Measurements from ENCODE around the gene ZDHHC9.

- TF ChIP-seq, protein P1, sequence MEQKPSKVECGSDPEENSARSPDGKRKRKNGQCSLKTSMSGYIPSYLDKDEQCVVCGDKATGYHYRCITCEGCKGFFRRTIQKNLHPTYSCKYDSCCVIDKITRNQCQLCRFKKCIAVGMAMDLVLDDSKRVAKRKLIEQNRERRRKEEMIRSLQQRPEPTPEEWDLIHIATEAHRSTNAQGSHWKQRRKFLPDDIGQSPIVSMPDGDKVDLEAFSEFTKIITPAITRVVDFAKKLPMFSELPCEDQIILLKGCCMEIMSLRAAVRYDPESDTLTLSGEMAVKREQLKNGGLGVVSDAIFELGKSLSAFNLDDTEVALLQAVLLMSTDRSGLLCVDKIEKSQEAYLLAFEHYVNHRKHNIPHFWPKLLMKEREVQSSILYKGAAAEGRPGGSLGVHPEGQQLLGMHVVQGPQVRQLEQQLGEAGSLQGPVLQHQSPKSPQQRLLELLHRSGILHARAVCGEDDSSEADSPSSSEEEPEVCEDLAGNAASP (IDR thresholded peaks at IDR 0.05) = no peak
- TF ChIP-seq SREBF1 (IDR thresholded peaks at IDR 0.05; ENCODE audit: borderline replicate concordance, low read depth, low read length) = no peak
- TF ChIP-seq NR1H2 (CRISPR knock-in tag; IDR thresholded peaks at IDR 0.05) = no peak
Measured at GRCh38 chrX:129797251-129797906, 46.3 kb downstream of the ZDHHC9 start.

Measured in K562 (cell line).